BLaER1 (cell line): ENCODE measurements around the gene PTPRM.

Experiments used
- H3K27ac ChIP-seq: shearing (Covaris generic); formaldehyde crosslinking; 2 replicates; pipeline ENCODE4 v1.8.1; 2022
- H3K27me3 ChIP-seq: shearing (Covaris generic); formaldehyde crosslinking; 2 replicates; pipeline ENCODE4 v1.8.1; 2022
- H3K36me3 ChIP-seq: shearing (Covaris generic); formaldehyde crosslinking; 2 replicates; pipeline ENCODE4 v1.8.1; 2022
- H3K4me1 ChIP-seq: shearing (Covaris generic); formaldehyde crosslinking; 2 replicates; pipeline ENCODE4 v1.8.1; 2022
- H3K4me2 ChIP-seq: shearing (Covaris generic); formaldehyde crosslinking; 2 replicates; pipeline ENCODE4 v1.8.1; 2022
- H3K4me3 ChIP-seq: shearing (Covaris generic); formaldehyde crosslinking; 2 replicates; pipeline ENCODE4 v1.8.1; 2022
- H3K9ac ChIP-seq: shearing (Covaris generic); formaldehyde crosslinking; 2 replicates; pipeline ENCODE4 v1.8.1; 2022
- H3K9me3 ChIP-seq: shearing (Covaris generic); formaldehyde crosslinking; 2 replicates; pipeline ENCODE4 v1.8.1; 2022
- H4K20me1 ChIP-seq: shearing (Covaris generic); formaldehyde crosslinking; 2 replicates; pipeline ENCODE4 v1.8.1; 2022
- Cebpa-rat ChIP-seq: shearing (Covaris generic); IDR thresholded peaks from 2 replicates; pipeline ENCODE4 v1.8.1; 2022

Gene PTPRM

DNA sequence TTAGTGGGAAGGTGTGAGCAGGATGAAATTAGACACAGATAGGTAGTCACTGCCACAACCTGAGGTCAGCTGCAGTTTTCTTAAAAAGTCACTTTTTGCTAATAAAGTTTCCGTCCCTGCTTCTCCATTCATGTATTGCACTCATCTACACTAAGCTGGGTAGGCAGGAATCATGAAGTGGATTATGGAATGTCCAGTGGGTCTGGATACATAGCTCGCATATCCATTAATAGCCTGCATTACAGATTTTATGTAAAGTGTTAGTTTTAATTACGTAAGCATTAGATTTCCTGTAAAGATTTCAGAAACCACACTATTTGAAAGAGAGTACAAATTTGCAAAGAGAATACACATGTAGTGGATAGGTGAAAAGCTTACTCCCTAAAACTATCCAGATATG, 30.4 kb downstream of the PTPRM start:
- Histone ChIP-seq H3K9me3 (peaks cover 9% of the 10 kb centered on the region; the same call in 1 of the 2 replicates), H3K4me2 (no peak overlapping the region), H3K27me3 (no peaks in the 10 kb centered on the region), H3K4me1 (no peaks in the 10 kb centered on the region), H4K20me1 (no peaks in the 10 kb centered on the region), H3K4me3 (no peak overlapping the region), H3K9ac (no peak overlapping the region), H3K27ac (no peak overlapping the region), H3K36me3 (no peaks in the 10 kb centered on the region)
- no peak for TF ChIP-seq Cebpa-rat

DNA sequence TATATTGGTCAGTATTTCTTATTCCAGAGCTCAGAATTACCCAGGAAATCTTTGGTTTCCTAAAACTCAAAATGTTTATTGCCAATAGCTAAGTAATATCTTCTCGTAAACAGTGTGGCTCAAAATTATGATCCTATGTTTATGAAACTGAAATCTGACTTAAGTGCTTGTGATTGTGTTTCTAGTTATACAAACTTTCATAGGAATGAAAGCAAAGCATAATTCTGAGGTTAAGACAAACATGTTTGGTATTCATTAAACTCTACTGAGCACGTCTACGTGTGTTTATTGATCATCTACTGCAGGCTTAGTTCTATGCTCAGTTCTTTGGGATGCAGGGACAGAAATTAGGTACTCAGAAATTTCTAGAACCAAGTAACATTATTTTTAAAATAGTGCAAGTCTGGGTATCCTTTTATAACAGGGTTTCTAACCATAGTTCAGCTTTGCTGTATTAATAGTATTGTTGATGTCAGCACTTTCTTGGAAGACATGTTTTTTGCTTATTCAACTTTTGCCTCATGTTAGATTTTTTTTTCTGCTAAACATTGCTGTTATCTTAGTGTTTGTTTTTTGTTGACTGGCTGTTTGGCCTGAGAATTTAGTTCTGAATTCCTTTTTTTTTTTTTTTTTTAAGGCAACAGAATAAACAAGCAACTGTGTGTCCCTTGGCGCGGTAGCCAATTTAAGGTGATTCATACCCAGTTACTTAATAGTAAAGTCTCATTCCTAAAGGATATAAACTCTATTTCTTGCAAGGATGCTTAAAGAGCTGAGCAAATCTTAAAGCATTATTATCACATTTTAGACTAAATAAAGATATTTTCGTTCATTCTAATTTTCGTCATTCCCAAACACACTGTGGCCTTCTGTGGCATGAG, 31.3 kb downstream of the PTPRM start:
- Histone ChIP-seq H3K27ac (no peak overlapping the region), H3K4me2 (no peak overlapping the region), H3K36me3 (no peaks in the 10 kb centered on the region), H3K9ac (no peak overlapping the region), H3K27me3 (no peaks in the 10 kb centered on the region), H3K4me3 (no peak overlapping the region), H3K4me1 (no peaks in the 10 kb centered on the region), H4K20me1 (no peaks in the 10 kb centered on the region), H3K9me3 (peaks cover 9% of the 10 kb centered on the region; the same call in 1 of the 2 replicates)
- no peak for TF ChIP-seq Cebpa-rat

DNA sequence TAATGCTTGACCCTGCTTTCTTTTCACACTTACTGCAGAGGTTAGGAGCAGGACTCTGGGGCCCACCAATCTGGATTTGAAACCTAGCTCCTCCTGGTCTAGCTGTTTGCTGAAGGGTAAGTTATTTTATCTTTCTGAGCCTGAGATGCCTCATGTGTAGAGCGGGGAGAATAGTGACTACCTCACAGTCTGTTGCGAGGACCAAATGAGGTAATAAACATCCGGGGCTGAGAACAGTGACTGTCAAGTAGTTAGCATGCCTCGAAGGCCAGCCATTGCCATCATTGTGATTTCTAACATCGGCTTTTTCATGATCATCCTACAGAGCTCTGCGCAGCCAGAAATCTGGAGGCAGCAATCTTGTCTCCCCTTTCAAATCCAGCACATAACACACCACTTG, 32.9 kb downstream of the PTPRM start:
- no peaks in the 10 kb centered on the region for H3K4me1 ChIP-seq
- no peak for TF ChIP-seq Cebpa-rat

DNA sequence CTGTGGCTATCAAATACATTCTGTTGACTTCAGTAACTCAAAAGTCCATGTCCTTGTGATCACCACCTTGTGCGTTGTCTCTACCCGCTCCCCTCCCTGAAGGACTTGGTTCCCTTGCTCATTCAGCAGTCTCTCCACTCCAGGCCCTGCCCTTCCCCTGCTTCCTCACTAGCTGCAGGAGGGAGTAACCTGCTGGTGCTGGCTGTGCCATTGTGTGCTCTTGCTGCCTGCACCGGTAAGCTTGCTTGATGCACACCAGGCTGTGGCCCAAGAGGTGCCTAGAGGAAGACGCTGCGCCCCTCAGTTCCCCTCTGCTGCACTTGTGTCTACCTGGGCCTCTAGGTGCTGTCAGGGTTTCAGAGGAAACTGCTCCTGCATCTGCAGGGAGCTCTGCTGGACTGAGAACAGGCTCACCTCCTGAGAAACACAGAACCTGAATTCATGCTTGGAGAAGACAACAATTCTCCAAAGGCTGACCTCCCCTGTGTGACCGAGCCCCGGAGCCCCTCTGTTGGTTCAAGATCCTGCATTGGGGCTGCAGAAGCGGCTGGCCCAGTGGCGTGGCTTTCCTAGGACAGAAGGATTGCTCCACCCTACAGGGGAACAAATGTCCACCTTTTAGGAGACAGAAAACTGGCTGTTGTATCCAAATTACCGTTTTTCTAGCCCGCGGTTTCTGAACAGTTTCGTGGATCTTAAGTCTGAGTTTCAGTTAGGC, 33.6 kb downstream of the PTPRM start:
- Histone ChIP-seq H3K4me1 (no peaks in the 10 kb centered on the region), H3K9ac (no peak overlapping the region), H3K36me3 (no peaks in the 10 kb centered on the region), H3K27me3 (no peaks in the 10 kb centered on the region), H3K9me3 (peaks cover 9% of the 10 kb centered on the region; the same call in 1 of the 2 replicates), H3K4me3 (no peak overlapping the region), H4K20me1 (no peaks in the 10 kb centered on the region), H3K27ac (no peak overlapping the region), H3K4me2 (no peak overlapping the region)
- TF ChIP-seq Cebpa-rat = no peak

More for the DNA sequence above, 32.9 kb downstream of the PTPRM start:
- Histone ChIP-seq H4K20me1 (no peaks in the 10 kb centered on the region), H3K27ac (no peak overlapping the region), H3K27me3 (no peaks in the 10 kb centered on the region), H3K36me3 (no peaks in the 10 kb centered on the region), H3K4me2 (no peak overlapping the region), H3K4me3 (no peak overlapping the region), H3K9me3 (peaks cover 9% of the 10 kb centered on the region; the same call in 1 of the 2 replicates), H3K9ac (no peak overlapping the region)

DNA sequence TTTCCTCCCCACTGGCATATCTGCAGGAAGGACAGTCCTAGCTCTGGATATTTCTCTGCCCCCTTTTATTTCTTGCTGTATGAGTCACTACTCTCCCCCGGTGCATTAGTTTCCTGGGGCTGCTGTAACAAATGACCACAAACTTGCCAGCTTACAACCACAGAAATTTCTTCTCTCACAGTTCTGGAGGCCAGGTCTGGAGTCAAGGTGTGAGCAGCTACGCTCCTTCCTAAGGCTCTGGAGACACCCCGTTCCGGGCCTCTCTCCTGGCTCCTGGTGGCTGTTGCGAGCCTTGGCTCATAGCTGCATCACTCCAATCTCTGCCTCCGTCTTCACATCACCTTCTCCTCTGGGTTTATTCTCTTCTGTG, 34.1 kb downstream of the PTPRM start:
- peaks cover 9% of the 10 kb centered on the region; the same call in 1 of the 2 replicates for H3K9me3 ChIP-seq
- H3K4me2 ChIP-seq = no peak overlapping the region
- H3K27me3 ChIP-seq = no peaks in the 10 kb centered on the region
- no peaks in the 10 kb centered on the region for H3K4me1 ChIP-seq
- H4K20me1 ChIP-seq = no peaks in the 10 kb centered on the region
- no peaks in the 10 kb centered on the region for H3K36me3 ChIP-seq
- H3K4me3 ChIP-seq = no peak overlapping the region
- no peak for TF ChIP-seq Cebpa-rat
- no peak overlapping the region for H3K27ac ChIP-seq
- no peak overlapping the region for H3K9ac ChIP-seq

DNA sequence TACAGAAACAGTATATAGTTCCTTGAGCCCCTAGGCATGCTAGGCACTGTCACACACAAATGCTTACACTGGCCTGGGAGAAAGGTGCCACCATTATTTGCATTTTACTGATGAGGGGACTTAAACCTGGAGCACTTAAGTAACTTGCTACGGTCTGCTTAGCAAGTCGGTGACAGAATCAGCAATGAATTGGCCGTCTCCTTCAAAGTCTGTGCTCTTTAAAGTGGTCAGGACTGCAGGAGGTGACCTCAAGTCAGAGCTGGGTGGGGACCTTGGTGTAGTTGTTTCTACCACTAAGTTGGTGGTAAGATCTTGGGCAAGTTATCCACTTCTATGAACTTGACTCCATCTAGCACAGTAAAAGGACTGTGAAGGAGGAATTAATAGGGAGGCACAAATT, 34.8 kb downstream of the PTPRM start:
- no peaks in the 10 kb centered on the region for H3K36me3 ChIP-seq
- no peaks in the 10 kb centered on the region for H4K20me1 ChIP-seq
- H3K9me3 ChIP-seq = peaks cover 9% of the 10 kb centered on the region; the same call in 1 of the 2 replicates
- no peak overlapping the region for H3K4me3 ChIP-seq
- H3K27ac ChIP-seq = no peak overlapping the region
- H3K9ac ChIP-seq = no peak overlapping the region
- no peak overlapping the region for H3K4me2 ChIP-seq
- no peaks in the 10 kb centered on the region for H3K4me1 ChIP-seq
- no peaks in the 10 kb centered on the region for H3K27me3 ChIP-seq
- TF ChIP-seq Cebpa-rat = no peak

DNA sequence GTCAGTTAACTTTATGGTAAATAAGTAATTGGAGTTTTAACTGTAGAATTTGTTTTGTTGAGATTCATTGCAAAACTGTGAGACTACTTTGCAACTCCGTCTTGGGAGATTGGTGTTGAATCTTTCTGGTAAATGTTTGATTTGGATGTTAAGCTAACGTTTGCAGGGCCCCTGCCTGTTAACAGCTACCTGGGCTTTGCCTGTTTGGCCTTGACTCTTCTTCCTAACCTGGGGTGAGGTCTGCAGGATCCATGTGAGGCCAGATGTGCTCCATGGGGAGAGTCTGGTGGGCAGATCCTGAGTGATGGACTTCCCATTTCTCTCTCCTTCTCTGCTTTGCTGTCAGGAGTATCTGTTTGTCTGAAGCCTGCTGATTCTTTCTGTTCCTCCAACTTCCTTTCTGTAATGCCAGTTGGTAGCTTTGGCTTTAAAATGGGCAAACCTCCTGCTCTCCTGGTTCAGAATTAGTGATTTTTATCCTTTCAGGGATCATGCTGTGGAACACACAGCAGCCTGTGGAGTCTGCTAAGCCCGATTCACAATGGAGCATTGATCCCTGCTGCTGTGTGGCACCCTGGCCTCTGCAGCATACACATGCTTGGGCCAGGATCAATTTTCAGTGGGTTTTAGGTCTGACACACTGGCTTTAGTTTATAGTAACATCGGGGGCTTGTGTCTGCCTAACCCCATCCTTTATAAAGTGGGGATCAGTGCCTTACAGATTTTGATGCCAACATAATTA, 36.3 kb downstream of the PTPRM start:
- Histone ChIP-seq H3K27me3 (no peaks in the 10 kb centered on the region), H3K4me3 (no peak overlapping the region), H3K9me3 (peaks cover 9% of the 10 kb centered on the region; the same call in 1 of the 2 replicates), H4K20me1 (no peaks in the 10 kb centered on the region), H3K9ac (no peak overlapping the region), H3K4me2 (no peak overlapping the region), H3K4me1 (no peaks in the 10 kb centered on the region), H3K36me3 (no peaks in the 10 kb centered on the region), H3K27ac (no peak overlapping the region)
- no peak for TF ChIP-seq Cebpa-rat

DNA sequence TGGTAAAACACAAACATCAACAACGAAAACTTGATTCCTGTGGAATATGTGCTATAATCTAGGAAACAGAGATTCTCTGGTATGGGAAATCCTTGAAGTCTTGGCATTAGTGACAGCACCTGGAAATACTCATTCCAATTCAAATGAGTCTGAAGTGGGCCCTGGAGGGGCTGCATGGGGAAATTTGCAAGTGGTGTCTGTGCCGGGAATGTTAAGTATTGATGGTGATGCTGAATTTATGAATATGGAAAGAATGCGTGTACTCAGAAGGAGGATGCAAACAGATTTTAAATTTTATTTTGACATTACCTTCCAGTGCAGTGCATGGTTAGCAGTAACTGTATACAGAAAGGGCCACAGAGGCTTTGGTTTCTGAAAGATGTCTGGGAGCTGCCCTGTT, 37.2 kb downstream of the PTPRM start:
- Histone ChIP-seq H3K4me3 (no peak overlapping the region), H3K27me3 (no peaks in the 10 kb centered on the region), H3K27ac (no peak overlapping the region), H3K9me3 (peaks cover 6% of the 10 kb centered on the region; the same call in 1 of the 2 replicates), H3K9ac (no peak overlapping the region), H3K4me1 (no peaks in the 10 kb centered on the region), H3K4me2 (no peak overlapping the region), H4K20me1 (no peaks in the 10 kb centered on the region), H3K36me3 (no peaks in the 10 kb centered on the region)
- no peak for TF ChIP-seq Cebpa-rat

DNA sequence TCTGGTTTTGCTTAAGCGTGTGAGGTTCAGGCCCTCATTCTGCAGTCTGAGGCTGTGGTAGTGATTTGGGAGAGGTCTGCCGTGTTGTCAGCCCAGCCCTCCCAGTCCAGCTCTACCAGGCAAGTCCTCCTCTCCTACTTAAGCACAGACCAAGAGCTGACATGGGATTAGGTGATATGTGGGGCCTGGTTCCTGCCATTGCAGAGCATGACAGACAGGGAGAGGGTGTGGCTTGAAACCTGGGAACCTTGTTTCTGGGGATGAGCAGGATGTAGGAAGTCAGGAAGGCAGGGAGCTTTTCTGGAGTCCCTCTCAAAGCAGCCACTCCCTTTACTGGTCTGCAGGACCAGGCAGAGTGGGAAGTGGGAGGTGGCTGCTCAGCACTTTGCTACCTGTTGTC, 38.6 kb downstream of the PTPRM start:
- H3K27me3 ChIP-seq = no peaks in the 10 kb centered on the region
- H3K36me3 ChIP-seq = no peaks in the 10 kb centered on the region
- H3K4me1 ChIP-seq = no peaks in the 10 kb centered on the region
- H3K4me2 ChIP-seq = no peak overlapping the region
- no peaks in the 10 kb centered on the region for H3K9me3 ChIP-seq
- no peak overlapping the region for H3K9ac ChIP-seq
- no peak overlapping the region for H3K4me3 ChIP-seq
- no peak overlapping the region for H3K27ac ChIP-seq
- no peak for TF ChIP-seq Cebpa-rat
- H4K20me1 ChIP-seq = no peaks in the 10 kb centered on the region
